ENCODE measurements around the gene HOXB6. TPM values are rescaled to one million over a fixed set of nuclear protein-coding genes. Genes with fewer than 3 reads are reported as not detected.

HOXB6 gene
- total and polyA plus RNA-seq, 4 donors, result 5.3 to 7.5 (median 5.7) TPM

- WGBS, 2 donors, result 2 to 3% methylated on average over 27 to 30 of the region's 30 CpGs
- H3K27me3 ChIP-seq (ENCODE audit: control insufficient read depth in 3 of 3, insufficient read depth in 3 of 3, low read length in 2 of 3), result peaks cover 3 to 79% (median 73%) of the 10 kb centered on the region in 3 donors
- no peak for ATAC-seq (ENCODE audit: insufficient read depth, low FRiP score)
- peaks cover 0 to 3% (median 0%) of the 10 kb centered on the region in 4 donors for H3K9me3 ChIP-seq (ENCODE audit: control insufficient read depth in 4 of 4, insufficient read depth in 3 of 4, low read length in 3 of 4)
- TF ChIP-seq CTCF (IDR thresholded peaks at IDR 0.05; ENCODE audit: control extremely low read depth, extremely low read depth), result no peak
- H3K4me3 ChIP-seq, result no peak overlapping the region
- no peaks in the 10 kb centered on the region for H3K4me1 ChIP-seq (ENCODE audit: control insufficient read depth in 5 of 5, insufficient read depth in 5 of 5, low read length in 5 of 5)
- no peak for DNase-seq
- peak overlapping the region in 1 of 2 donors; percentile 54 for H3K9ac ChIP-seq (ENCODE audit: insufficient read depth in 1 of 2, low read length in 2 of 2)
- no peak overlapping the region for H3K27ac ChIP-seq (ENCODE audit: low read depth in 1 of 2, low read length in 1 of 2)
- H3K36me3 ChIP-seq (ENCODE audit: control insufficient read depth in 4 of 4, insufficient read depth in 4 of 4, low read length in 4 of 4), result no peaks in the 10 kb centered on the region
Observed at GRCh38 chr17:48647103-48647962, 42.5 kb upstream of the HOXB6 start.

GRCh38 chr17:48646183-48647102 lies 41.7 kb upstream of the HOXB6 start:
- H3K27ac ChIP-seq (ENCODE audit: low read depth in 1 of 2, low read length in 1 of 2), result no peak overlapping the region

GRCh38 chr17:48645639-48646182 lies 40.9 kb upstream of the HOXB6 start:
- Histone ChIP-seq H3K9me3 (ENCODE audit: control insufficient read depth in 4 of 4, insufficient read depth in 3 of 4, low read length in 3 of 4) (peaks cover 0 to 3% (median 0%) of the 10 kb centered on the region in 4 donors), H3K27me3 (ENCODE audit: control insufficient read depth in 3 of 3, insufficient read depth in 3 of 3, low read length in 2 of 3) (peaks cover 3 to 93% (median 88%) of the 10 kb centered on the region in 3 donors), H3K27ac (ENCODE audit: low read depth in 1 of 2, low read length in 1 of 2) (no peak overlapping the region), H3K4me1 (ENCODE audit: control insufficient read depth in 5 of 5, insufficient read depth in 5 of 5, low read length in 5 of 5) (no peaks in the 10 kb centered on the region), H3K36me3 (ENCODE audit: control insufficient read depth in 4 of 4, insufficient read depth in 4 of 4, low read length in 4 of 4) (no peaks in the 10 kb centered on the region), H3K9ac (ENCODE audit: insufficient read depth in 1 of 2, low read length in 2 of 2) (no peak overlapping the region), H3K4me3 (no peak overlapping the region)
- WGBS, 2 donors, result 32 to 51% methylated on average over 14 of the region's 14 CpGs
- no peak for DNase-seq
- TF ChIP-seq CTCF (IDR thresholded peaks at IDR 0.05; ENCODE audit: control extremely low read depth, extremely low read depth), result no peak
- no peak for ATAC-seq (ENCODE audit: insufficient read depth, low FRiP score)

More at GRCh38 chr17:48646183-48647102, 41.7 kb upstream of the HOXB6 start:
- TF ChIP-seq CTCF (IDR thresholded peaks at IDR 0.05; ENCODE audit: control extremely low read depth, extremely low read depth), result no peak
- 4% methylated on average over 59 to 80 of the region's 80 CpGs for WGBS, 2 donors
- Histone ChIP-seq H3K4me1 (ENCODE audit: control insufficient read depth in 5 of 5, insufficient read depth in 5 of 5, low read length in 5 of 5) (no peaks in the 10 kb centered on the region), H3K27me3 (ENCODE audit: control insufficient read depth in 3 of 3, insufficient read depth in 3 of 3, low read length in 2 of 3) (peaks cover 3 to 85% (median 81%) of the 10 kb centered on the region in 3 donors), H3K36me3 (ENCODE audit: control insufficient read depth in 4 of 4, insufficient read depth in 4 of 4, low read length in 4 of 4) (no peaks in the 10 kb centered on the region), H3K9me3 (ENCODE audit: control insufficient read depth in 4 of 4, insufficient read depth in 3 of 4, low read length in 3 of 4) (peaks cover 0 to 3% (median 0%) of the 10 kb centered on the region in 4 donors), H3K4me3 (no peak overlapping the region), H3K9ac (ENCODE audit: insufficient read depth in 1 of 2, low read length in 2 of 2) (no peak overlapping the region)
- DNase-seq (no peak), ATAC-seq (ENCODE audit: insufficient read depth, low FRiP score) (no peak)
